ENCODE results near the gene DDA1. TPM values are rescaled to one million over a fixed set of nuclear protein-coding genes. Genes with fewer than 3 reads are reported as not detected.

The DDA1 gene
- total RNA-seq, 1 experiment from 2014 or later: 42.8 TPM

DNA sequence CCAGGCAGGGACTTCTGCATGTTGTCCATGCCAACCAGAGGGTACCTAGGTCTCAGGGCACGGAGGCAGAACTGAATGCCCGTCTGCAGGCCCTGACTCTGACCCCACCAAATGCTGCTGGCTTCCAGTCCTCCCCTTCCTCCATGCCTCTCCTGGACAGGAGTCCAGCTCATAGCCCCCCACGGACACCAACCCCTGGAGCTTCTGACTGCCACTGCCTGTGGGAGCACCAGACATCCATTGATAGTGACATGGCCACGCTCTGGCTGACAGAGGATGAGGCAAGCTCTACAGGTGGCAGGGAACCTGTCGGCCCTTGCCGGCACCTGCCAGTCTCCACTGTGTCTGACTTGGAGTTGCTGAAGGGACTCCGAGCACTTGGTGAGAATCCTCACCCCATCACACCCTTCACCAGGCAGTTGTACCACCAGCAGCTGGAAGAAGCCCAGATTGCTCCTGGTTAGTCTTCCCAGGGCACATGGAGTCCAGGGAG lies 25.8 kb upstream of the DDA1 start:
- peaks cover 6% of the 10 kb centered on the region for H3K27me3 Mint-ChIP-seq (ENCODE audit: low read depth)
- no peak for ATAC-seq
- POLR2A ChIA-PET: no interaction called here
- no peaks in the 10 kb centered on the region for H3K9me3 Mint-ChIP-seq
- H3K36me3 Mint-ChIP-seq: peaks cover 10% of the 10 kb centered on the region; the same call in 1 of the 2 replicates
- DNase-seq (ENCODE audit: low spot score): no peak
- H3K27ac Mint-ChIP-seq: no peak overlapping the region
- CTCF ChIA-PET: interaction anchor here (0.5 to 5.3 kb wide), 14 partner anchors 9 to 429 kb away, joined by 4 to 29 read pairs (median 8); partner anchors contain the start of genes BABAM1, MRPL34 and OCEL1
- H3K4me1 Mint-ChIP-seq: peaks cover 3% of the 10 kb centered on the region; the same call in 1 of the 2 replicates
- TF ChIP-seq, protein P1, sequence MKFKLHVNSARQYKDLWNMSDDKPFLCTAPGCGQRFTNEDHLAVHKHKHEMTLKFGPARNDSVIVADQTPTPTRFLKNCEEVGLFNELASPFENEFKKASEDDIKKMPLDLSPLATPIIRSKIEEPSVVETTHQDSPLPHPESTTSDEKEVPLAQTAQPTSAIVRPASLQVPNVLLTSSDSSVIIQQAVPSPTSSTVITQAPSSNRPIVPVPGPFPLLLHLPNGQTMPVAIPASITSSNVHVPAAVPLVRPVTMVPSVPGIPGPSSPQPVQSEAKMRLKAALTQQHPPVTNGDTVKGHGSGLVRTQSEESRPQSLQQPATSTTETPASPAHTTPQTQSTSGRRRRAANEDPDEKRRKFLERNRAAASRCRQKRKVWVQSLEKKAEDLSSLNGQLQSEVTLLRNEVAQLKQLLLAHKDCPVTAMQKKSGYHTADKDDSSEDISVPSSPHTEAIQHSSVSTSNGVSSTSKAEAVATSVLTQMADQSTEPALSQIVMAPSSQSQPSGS (CRISPR knock-in tag; IDR thresholded peaks at IDR 0.05; ENCODE audit: borderline replicate concordance, low read depth): no peak
- TF ChIP-seq, protein P2, sequence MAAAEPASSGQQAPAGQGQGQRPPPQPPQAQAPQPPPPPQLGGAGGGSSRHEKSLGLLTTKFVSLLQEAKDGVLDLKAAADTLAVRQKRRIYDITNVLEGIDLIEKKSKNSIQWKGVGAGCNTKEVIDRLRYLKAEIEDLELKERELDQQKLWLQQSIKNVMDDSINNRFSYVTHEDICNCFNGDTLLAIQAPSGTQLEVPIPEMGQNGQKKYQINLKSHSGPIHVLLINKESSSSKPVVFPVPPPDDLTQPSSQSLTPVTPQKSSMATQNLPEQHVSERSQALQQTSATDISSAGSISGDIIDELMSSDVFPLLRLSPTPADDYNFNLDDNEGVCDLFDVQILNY (CRISPR knock-in tag; IDR thresholded peaks at IDR 0.05): no peak
- TF ChIP-seq, protein P3, sequence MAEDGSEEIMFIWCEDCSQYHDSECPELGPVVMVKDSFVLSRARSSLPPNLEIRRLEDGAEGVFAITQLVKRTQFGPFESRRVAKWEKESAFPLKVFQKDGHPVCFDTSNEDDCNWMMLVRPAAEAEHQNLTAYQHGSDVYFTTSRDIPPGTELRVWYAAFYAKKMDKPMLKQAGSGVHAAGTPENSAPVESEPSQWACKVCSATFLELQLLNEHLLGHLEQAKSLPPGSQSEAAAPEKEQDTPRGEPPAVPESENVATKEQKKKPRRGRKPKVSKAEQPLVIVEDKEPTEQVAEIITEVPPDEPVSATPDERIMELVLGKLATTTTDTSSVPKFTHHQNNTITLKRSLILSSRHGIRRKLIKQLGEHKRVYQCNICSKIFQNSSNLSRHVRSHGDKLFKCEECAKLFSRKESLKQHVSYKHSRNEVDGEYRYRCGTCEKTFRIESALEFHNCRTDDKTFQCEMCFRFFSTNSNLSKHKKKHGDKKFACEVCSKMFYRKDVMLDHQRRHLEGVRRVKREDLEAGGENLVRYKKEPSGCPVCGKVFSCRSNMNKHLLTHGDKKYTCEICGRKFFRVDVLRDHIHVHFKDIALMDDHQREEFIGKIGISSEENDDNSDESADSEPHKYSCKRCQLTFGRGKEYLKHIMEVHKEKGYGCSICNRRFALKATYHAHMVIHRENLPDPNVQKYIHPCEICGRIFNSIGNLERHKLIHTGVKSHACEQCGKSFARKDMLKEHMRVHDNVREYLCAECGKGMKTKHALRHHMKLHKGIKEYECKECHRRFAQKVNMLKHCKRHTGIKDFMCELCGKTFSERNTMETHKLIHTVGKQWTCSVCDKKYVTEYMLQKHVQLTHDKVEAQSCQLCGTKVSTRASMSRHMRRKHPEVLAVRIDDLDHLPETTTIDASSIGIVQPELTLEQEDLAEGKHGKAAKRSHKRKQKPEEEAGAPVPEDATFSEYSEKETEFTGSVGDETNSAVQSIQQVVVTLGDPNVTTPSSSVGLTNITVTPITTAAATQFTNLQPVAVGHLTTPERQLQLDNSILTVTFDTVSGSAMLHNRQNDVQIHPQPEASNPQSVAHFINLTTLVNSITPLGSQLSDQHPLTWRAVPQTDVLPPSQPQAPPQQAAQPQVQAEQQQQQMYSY (CRISPR knock-in tag; IDR thresholded peaks at IDR 0.05): no peak
- TF ChIP-seq RORB (CRISPR knock-in tag; IDR thresholded peaks at IDR 0.05) (no peak), ATF1 (CRISPR knock-in tag; IDR thresholded peaks at IDR 0.05) (no peak), ZNF121 (CRISPR knock-in tag; IDR thresholded peaks at IDR 0.05) (no peak), ZNF416 (CRISPR knock-in tag; IDR thresholded peaks at IDR 0.05) (no peak), FOXP1 (CRISPR knock-in tag; IDR thresholded peaks at IDR 0.05; ENCODE audit: borderline replicate concordance) (no peak), NR1H2 (CRISPR knock-in tag; IDR thresholded peaks at IDR 0.05) (no peak), GTF2I (CRISPR knock-in tag; conservative IDR thresholded peaks at IDR 0.05) (no peak), MYBL2 (CRISPR knock-in tag; IDR thresholded peaks at IDR 0.05) (no peak), GRHL2 (CRISPR knock-in tag; IDR thresholded peaks at IDR 0.05; ENCODE audit: insufficient replicate concordance, severe bottlenecking) (no peak), SMAD4 (CRISPR knock-in tag; IDR thresholded peaks at IDR 0.05) (no peak), ZNF671 (CRISPR knock-in tag; IDR thresholded peaks at IDR 0.05) (no peak), NFATC4 (CRISPR knock-in tag; IDR thresholded peaks at IDR 0.05) (no peak)
- TF ChIP-seq, protein P4, sequence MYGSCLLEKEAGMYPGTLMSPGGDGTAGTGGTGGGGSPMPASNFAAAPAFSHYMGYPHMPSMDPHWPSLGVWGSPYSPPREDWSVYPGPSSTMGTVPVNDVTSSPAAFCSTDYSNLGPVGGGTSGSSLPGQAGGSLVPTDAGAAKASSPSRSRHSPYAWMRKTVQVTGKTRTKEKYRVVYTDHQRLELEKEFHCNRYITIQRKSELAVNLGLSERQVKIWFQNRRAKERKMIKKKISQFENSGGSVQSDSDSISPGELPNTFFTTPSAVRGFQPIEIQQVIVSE (CRISPR knock-in tag; IDR thresholded peaks at IDR 0.05; ENCODE audit: borderline replicate concordance): no peak
- TF ChIP-seq, protein P5, sequence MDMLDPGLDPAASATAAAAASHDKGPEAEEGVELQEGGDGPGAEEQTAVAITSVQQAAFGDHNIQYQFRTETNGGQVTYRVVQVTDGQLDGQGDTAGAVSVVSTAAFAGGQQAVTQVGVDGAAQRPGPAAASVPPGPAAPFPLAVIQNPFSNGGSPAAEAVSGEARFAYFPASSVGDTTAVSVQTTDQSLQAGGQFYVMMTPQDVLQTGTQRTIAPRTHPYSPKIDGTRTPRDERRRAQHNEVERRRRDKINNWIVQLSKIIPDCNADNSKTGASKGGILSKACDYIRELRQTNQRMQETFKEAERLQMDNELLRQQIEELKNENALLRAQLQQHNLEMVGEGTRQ (CRISPR knock-in tag; IDR thresholded peaks at IDR 0.05): no peak
- TF ChIP-seq, protein P6, sequence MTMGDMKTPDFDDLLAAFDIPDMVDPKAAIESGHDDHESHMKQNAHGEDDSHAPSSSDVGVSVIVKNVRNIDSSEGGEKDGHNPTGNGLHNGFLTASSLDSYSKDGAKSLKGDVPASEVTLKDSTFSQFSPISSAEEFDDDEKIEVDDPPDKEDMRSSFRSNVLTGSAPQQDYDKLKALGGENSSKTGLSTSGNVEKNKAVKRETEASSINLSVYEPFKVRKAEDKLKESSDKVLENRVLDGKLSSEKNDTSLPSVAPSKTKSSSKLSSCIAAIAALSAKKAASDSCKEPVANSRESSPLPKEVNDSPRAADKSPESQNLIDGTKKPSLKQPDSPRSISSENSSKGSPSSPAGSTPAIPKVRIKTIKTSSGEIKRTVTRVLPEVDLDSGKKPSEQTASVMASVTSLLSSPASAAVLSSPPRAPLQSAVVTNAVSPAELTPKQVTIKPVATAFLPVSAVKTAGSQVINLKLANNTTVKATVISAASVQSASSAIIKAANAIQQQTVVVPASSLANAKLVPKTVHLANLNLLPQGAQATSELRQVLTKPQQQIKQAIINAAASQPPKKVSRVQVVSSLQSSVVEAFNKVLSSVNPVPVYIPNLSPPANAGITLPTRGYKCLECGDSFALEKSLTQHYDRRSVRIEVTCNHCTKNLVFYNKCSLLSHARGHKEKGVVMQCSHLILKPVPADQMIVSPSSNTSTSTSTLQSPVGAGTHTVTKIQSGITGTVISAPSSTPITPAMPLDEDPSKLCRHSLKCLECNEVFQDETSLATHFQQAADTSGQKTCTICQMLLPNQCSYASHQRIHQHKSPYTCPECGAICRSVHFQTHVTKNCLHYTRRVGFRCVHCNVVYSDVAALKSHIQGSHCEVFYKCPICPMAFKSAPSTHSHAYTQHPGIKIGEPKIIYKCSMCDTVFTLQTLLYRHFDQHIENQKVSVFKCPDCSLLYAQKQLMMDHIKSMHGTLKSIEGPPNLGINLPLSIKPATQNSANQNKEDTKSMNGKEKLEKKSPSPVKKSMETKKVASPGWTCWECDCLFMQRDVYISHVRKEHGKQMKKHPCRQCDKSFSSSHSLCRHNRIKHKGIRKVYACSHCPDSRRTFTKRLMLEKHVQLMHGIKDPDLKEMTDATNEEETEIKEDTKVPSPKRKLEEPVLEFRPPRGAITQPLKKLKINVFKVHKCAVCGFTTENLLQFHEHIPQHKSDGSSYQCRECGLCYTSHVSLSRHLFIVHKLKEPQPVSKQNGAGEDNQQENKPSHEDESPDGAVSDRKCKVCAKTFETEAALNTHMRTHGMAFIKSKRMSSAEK (CRISPR knock-in tag; IDR thresholded peaks at IDR 0.05; ENCODE audit: borderline replicate concordance): no peak
- TF ChIP-seq, protein P7, sequence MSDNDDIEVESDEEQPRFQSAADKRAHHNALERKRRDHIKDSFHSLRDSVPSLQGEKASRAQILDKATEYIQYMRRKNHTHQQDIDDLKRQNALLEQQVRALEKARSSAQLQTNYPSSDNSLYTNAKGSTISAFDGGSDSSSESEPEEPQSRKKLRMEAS (CRISPR knock-in tag; IDR thresholded peaks at IDR 0.05): no peak
- TF ChIP-seq, protein P8, sequence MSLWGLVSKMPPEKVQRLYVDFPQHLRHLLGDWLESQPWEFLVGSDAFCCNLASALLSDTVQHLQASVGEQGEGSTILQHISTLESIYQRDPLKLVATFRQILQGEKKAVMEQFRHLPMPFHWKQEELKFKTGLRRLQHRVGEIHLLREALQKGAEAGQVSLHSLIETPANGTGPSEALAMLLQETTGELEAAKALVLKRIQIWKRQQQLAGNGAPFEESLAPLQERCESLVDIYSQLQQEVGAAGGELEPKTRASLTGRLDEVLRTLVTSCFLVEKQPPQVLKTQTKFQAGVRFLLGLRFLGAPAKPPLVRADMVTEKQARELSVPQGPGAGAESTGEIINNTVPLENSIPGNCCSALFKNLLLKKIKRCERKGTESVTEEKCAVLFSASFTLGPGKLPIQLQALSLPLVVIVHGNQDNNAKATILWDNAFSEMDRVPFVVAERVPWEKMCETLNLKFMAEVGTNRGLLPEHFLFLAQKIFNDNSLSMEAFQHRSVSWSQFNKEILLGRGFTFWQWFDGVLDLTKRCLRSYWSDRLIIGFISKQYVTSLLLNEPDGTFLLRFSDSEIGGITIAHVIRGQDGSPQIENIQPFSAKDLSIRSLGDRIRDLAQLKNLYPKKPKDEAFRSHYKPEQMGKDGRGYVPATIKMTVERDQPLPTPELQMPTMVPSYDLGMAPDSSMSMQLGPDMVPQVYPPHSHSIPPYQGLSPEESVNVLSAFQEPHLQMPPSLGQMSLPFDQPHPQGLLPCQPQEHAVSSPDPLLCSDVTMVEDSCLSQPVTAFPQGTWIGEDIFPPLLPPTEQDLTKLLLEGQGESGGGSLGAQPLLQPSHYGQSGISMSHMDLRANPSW (CRISPR knock-in tag; conservative IDR thresholded peaks at IDR 0.05; ENCODE audit: low read depth): no peak
- no peak overlapping the region for H3K4me3 Mint-ChIP-seq
